SU-DHL-6 (cell line): ENCODE measurements around the gene SIAE.
A peak's percentile ranks its signal among the peaks of the same experiment; 100 is the strongest.

Source experiments
- EZH2phosphoT487 ChIP-seq: fragments of 200-600 bp; sonication (generic), shearing (Covaris generic); conservative IDR thresholded peaks from 2 replicates; pipeline ENCODE4 v1.6.1; 2018; ENCODE audit warnings: mild to moderate bottlenecking, antibody characterized with exemption, low read length, moderate library complexity, mixed read lengths
- TF ChIP-seq, protein P1 (sequence below): fragments of 200-600 bp; sonication (generic); IDR thresholded peaks from one replicate; pipeline ENCODE4 v1.5.1; 2017; ENCODE audit warnings: antibody characterized with exemption, mild to moderate bottlenecking, low read length, moderate library complexity; ENCODE audit not compliant: insufficient read depth, poor library complexity, severe bottlenecking

DNA sequence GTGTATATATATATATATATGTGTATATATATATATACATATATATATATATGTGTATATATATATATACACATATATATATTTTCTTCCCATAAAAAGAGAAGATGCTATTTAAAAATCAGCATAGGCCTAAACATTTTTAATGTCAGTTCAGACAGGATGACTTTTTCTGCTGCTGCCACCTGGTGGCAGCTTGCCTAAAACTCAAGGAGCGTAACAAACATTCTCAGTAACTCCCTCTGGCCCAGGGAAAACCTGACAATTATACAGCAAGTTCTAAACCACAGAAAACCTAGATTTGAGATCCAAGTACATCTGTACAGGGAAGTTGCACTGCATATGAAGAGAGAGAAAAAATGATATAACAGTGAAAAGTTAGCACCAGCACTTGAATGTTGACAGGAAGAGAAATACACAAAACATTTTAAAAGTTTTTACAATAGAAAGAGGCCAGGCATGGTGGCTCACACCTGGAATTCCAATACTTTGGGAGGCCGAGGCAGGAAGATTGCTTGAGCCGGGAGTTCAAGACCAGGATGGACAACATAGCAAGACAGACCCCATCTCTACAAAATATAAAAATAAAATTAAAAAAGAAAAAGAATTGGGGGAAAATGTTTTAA lies 87.2 kb downstream of the SIAE start:
- TF ChIP-seq, protein P1, sequence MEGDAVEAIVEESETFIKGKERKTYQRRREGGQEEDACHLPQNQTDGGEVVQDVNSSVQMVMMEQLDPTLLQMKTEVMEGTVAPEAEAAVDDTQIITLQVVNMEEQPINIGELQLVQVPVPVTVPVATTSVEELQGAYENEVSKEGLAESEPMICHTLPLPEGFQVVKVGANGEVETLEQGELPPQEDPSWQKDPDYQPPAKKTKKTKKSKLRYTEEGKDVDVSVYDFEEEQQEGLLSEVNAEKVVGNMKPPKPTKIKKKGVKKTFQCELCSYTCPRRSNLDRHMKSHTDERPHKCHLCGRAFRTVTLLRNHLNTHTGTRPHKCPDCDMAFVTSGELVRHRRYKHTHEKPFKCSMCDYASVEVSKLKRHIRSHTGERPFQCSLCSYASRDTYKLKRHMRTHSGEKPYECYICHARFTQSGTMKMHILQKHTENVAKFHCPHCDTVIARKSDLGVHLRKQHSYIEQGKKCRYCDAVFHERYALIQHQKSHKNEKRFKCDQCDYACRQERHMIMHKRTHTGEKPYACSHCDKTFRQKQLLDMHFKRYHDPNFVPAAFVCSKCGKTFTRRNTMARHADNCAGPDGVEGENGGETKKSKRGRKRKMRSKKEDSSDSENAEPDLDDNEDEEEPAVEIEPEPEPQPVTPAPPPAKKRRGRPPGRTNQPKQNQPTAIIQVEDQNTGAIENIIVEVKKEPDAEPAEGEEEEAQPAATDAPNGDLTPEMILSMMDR = peak; percentile 67
- no peak for TF ChIP-seq EZH2phosphoT487
